Measurements from ENCODE around the gene ZDHHC17.

Gene ZDHHC17

DNA sequence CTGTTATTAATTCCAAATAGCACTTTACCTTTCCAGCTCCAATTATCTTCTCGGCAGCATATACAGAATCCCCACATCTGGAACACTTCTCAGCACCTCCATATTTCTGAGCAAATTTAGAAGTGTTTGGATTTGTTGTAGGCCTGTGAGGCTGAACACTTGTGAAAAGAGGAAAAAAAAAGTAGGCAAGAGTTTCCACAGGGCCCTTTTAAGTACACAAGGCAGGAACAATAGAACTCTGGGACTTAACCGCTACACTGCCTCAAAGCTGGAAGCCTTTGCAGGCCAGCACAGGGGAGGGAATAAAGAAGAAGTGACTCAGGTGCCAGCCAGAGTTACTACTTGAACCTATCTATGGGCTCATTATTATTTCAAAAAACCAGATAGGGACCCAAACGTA is 96.3 kb downstream of the ZDHHC17 start:
- H3K4me1 Mint-ChIP-seq = peaks cover 39% of the 10 kb centered on the region
- H3K36me3 Mint-ChIP-seq (ENCODE audit: low read depth) = peaks cover 85% of the 10 kb centered on the region
- TF ChIP-seq, protein P1, sequence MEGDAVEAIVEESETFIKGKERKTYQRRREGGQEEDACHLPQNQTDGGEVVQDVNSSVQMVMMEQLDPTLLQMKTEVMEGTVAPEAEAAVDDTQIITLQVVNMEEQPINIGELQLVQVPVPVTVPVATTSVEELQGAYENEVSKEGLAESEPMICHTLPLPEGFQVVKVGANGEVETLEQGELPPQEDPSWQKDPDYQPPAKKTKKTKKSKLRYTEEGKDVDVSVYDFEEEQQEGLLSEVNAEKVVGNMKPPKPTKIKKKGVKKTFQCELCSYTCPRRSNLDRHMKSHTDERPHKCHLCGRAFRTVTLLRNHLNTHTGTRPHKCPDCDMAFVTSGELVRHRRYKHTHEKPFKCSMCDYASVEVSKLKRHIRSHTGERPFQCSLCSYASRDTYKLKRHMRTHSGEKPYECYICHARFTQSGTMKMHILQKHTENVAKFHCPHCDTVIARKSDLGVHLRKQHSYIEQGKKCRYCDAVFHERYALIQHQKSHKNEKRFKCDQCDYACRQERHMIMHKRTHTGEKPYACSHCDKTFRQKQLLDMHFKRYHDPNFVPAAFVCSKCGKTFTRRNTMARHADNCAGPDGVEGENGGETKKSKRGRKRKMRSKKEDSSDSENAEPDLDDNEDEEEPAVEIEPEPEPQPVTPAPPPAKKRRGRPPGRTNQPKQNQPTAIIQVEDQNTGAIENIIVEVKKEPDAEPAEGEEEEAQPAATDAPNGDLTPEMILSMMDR (IDR thresholded peaks at IDR 0.05; ENCODE audit: unreplicated experiment in 3 of 3) = no peak
- no peak overlapping the region for H3K4me3 Mint-ChIP-seq
- peaks cover 3% of the 10 kb centered on the region for H3K9me3 Mint-ChIP-seq
- peak overlapping the region; percentile 49 to 83 (median 58) for H3K27ac Mint-ChIP-seq
- no peaks in the 10 kb centered on the region for H3K27me3 Mint-ChIP-seq (ENCODE audit: low read depth)

DNA sequence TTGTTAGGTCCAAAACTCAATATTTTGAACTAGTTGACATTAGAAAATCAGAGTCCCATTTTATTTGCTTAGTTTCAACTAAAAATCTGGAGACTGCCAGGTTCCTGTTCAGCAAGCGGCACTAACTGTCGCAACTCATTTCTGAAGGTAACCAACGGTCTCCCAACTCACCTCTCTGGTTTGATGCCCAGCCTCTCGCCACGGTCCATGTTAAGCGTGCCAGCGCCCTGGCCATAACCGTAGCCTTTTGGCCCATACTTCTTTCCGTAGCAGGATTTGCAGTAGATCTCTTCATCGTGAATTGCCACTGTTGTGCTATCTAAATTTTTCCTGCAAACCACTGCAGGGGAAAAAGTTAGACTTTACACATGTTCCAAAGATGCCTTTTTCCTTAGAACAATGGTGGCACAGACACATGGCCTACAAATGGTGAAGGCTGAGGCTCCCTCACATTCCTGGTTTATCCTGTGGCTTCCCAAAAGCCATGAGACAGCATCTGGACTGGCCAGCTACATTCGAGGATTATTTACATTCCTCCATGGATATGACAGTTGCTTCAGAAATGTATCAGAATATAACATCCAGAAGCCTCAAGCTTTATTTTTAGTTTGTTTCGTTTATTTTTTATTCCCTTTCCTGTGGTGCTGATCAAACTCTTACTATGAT is 99.2 kb downstream of the ZDHHC17 start:
- Mint-ChIP-seq H3K27ac (peak overlapping the region; percentile 44 to 75 (median 45)), H3K27me3 (ENCODE audit: low read depth) (no peaks in the 10 kb centered on the region), H3K36me3 (ENCODE audit: low read depth) (peaks cover 60% of the 10 kb centered on the region), H3K4me1 (peaks cover 62% of the 10 kb centered on the region), H3K9me3 (no peaks in the 10 kb centered on the region), H3K4me3 (peak overlapping the region in 2 of 3 experiments; percentile 69 to 83)
- TF ChIP-seq, protein P1 (IDR thresholded peaks at IDR 0.05; ENCODE audit: unreplicated experiment in 3 of 3) = no peak

DNA sequence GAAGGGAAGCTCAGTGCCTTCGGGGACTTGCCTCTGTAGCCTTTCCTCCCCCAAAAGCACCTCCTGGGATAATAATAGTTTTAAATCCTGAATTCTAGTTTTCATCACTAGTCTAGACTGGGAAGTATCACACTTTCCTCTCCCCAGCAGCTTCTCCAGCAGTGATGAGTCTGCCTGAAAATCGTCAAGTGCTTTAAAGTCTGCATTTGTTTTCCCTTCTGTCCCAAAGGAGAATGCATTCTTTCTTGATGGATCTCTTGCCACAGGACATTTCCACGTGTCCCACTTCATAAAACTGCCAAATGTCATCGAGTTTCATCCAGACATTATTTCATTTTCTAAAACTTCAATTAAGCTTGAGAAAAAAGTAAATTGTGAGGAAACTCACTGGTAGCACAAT is 99.9 kb downstream of the ZDHHC17 start:
- TF ChIP-seq, protein P1 (IDR thresholded peaks at IDR 0.05; ENCODE audit: unreplicated experiment in 3 of 3) = no peak
- H3K9me3 Mint-ChIP-seq = no peaks in the 10 kb centered on the region
- H3K27ac Mint-ChIP-seq = peak overlapping the region; percentile 44 to 75 (median 45)
- peaks cover 57% of the 10 kb centered on the region for H3K36me3 Mint-ChIP-seq (ENCODE audit: low read depth)
- peaks cover 62% of the 10 kb centered on the region for H3K4me1 Mint-ChIP-seq
- H3K27me3 Mint-ChIP-seq (ENCODE audit: low read depth) = no peaks in the 10 kb centered on the region
- peak overlapping the region in 2 of 3 experiments; percentile 69 to 83 for H3K4me3 Mint-ChIP-seq

DNA sequence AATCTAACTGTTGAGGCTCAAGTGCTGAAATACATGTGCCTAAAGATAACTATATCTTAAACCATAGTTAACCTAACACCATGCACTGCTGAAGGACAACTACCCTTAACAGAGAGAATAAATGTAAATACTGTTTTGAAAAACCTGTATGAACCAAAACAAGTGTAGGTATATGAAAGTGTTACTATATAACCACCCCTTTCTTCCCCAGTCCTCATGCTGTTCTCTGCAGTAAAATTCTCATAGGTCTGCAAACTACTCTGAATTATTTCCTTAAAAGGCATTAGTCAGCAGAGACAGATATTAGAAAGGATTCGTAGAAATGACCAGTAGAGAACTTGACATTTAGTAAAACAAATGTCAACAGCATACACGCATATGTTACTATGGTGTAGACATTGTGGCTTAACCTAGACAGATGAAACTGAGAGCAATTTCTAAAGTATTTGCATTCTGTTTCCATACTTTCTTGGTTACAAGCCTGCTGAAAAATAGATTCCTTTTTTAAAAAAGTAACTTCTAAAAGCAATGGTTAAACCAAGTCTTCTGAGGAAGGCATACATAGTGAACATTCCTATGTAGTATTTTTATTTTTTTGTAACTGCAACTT is 101.0 kb downstream of the ZDHHC17 start:
- peak overlapping the region; percentile 75 to 93 (median 89) for H3K27ac Mint-ChIP-seq

DNA sequence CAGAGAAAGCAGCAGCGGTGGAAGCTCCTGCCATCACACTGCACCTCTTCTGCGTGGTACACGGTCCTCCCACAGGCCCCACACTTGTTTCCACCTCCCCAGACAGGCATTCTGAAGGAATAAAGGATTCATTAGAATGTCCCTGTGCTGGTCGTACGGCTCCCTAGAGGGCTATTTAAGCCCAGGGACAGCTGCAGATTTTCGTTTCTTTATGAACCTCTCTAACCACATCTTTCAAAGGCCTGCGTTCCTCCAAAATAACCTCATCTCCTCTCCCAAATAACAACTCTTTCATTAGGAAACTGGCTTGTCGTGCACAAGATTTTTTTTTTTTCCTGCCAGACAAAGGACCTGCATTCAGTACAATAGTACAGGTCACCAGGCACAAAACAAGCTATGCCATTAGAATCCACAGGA is 102.2 kb downstream of the ZDHHC17 start:
- Mint-ChIP-seq H3K4me1 (peaks cover 64% of the 10 kb centered on the region), H3K36me3 (ENCODE audit: low read depth) (peaks cover 49% of the 10 kb centered on the region), H3K27me3 (ENCODE audit: low read depth) (no peaks in the 10 kb centered on the region), H3K9me3 (no peaks in the 10 kb centered on the region), H3K4me3 (peak overlapping the region in 2 of 3 experiments; percentile 73 to 83), H3K27ac (peak overlapping the region; percentile 75 to 93 (median 89))
- TF ChIP-seq, protein P1 (IDR thresholded peaks at IDR 0.05; ENCODE audit: unreplicated experiment in 3 of 3) = no peak

More for the DNA sequence above, 101.0 kb downstream of the ZDHHC17 start:
- Mint-ChIP-seq H3K4me3 (peak overlapping the region in 2 of 3 experiments; percentile 73 to 83), H3K9me3 (no peaks in the 10 kb centered on the region), H3K36me3 (ENCODE audit: low read depth) (peaks cover 55% of the 10 kb centered on the region), H3K4me1 (peaks cover 67% of the 10 kb centered on the region), H3K27me3 (ENCODE audit: low read depth) (no peaks in the 10 kb centered on the region)
- TF ChIP-seq, protein P1 (IDR thresholded peaks at IDR 0.05; ENCODE audit: unreplicated experiment in 3 of 3) = no peak
